Central memory CD4-positive, alpha-beta T cell (primary cell): ENCODE data around the gene SCAF8.
"Not testable (repeated sequence)": the region's sequence is repeated elsewhere in the genome, so short reads cannot be mapped to it uniquely, and the experiment has no call there.

Experiments
- DNase-seq: peaks from one replicate; pipeline ENCODE4 v3.0.0; 2022

SCAF8 gene

DNA sequence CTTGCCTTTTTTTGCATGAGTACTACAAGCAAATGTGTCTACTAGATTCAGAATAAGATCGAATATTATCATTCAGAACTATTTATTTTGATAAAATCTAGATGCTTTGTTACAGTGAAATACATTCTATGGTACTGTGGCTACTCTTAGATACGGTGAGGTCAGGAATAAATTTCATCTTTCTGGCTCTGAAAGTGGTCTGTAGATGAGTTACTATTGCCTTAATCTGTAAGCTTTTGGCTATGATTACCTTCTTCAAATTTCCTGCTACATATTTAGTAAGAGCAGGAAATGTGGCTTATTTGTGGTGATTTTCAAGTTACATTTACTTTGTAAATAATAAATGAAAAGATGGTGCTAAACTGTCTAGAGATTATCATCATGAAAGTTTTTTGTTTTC lies 50.0 kb downstream of the SCAF8 start:
- DNase-seq, result no peak

GRCh38 chr6:154785075-154785474 lies 51.9 kb downstream of the SCAF8 start:
- DNase-seq, result no peak

GRCh38 chr6:154786144-154786868 lies 53.1 kb downstream of the SCAF8 start:
- no peak for DNase-seq

GRCh38 chr6:154791556-154792317 lies 58.5 kb downstream of the SCAF8 start:
- DNase-seq, result no peak

GRCh38 chr6:154792325-154792724 lies 59.1 kb downstream of the SCAF8 start:
- no peak for DNase-seq

DNA sequence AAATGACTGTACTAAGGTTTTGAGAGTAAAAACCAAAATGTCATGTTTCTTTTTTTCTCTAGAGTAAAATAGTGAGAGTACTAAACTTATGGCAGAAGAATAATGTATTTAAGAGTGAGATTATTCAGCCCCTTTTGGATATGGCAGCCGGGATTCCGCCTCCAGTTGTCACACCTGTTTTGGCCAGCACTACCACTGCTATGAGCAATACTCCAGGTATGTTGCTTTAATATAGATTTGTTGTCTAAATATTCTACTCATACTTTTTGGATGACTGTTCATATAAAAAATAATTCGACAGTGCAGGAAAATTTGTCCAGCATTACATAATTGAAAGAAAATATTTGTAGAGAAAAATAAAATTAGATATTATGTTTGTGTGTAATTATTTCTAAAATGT lies 59.5 kb downstream of the SCAF8 start:
- DNase-seq, result no peak

DNA sequence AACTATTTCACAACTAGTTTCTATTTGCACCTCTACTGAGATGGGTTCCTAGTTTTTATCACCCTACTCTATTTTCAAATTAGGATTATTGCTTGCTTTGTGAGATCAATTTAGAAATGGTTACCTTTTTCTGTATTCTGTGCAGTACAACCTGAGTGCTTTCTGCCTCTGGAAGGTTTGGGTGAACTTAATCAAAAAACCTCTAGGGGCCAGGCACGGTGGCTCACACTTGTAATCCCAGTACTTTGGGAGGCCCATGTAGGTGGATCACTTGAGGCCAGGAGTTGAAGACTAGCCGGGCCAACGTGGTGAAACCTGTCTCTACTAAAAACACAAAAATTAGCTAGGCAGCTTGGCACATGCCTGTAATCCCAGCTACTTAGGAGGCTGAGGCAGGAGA lies 63.3 kb downstream of the SCAF8 start:
- DNase-seq, result no peak

GRCh38 chr6:154797857-154798256 lies 64.6 kb downstream of the SCAF8 start:
- DNase-seq, result no peak

GRCh38 chr6:154800338-154800737 lies 67.1 kb downstream of the SCAF8 start:
- no peak for DNase-seq

DNA sequence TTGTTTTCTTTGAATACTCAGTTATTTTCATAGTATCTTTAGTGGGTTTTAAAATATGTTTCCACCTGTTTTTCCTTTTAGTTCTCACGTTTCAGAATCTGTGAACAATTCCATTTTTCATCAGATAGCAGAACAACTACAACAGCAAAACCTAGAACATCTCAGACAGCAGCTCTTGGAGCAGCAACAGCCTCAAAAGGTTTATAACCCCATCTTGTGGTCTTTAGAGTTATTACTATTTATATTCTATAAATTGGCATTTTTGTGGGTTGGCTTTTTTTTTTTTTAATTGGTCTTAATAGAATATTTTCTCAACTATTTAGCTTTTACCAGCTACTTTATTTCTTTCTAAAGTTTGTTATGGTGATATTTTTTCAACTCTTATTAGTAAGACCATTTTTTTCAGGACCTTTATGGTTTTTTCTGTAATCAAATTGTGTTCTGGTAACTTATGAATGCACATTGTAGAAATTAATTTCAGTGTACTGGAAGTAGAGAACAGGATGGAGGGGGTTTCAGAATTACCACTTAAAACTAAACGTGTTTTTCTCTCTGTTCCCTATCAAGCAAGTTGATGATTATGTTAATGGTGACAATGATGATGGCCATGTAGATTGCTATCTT lies 72.2 kb downstream of the SCAF8 start:
- peak; percentile 39 for DNase-seq

- no peak for DNase-seq
Observed at GRCh38 chr6:154806804-154807203, 73.6 kb downstream of the SCAF8 start.

GRCh38 chr6:154811663-154812062 lies 78.4 kb downstream of the SCAF8 start:
- not testable (repeated sequence) for DNase-seq

GRCh38 chr6:154814063-154814462 lies 80.8 kb downstream of the SCAF8 start:
- DNase-seq, result no peak

GRCh38 chr6:154815938-154816820 lies 83.0 kb downstream of the SCAF8 start:
- no peak for DNase-seq

- DNase-seq, result no peak
Observed at GRCh38 chr6:154821099-154821498, 87.9 kb downstream of the SCAF8 start.

GRCh38 chr6:154821638-154822037 lies 88.4 kb downstream of the SCAF8 start:
- no peak for DNase-seq

- DNase-seq, result no peak
Observed at GRCh38 chr6:154822947-154823558, 89.8 kb downstream of the SCAF8 start.

DNA sequence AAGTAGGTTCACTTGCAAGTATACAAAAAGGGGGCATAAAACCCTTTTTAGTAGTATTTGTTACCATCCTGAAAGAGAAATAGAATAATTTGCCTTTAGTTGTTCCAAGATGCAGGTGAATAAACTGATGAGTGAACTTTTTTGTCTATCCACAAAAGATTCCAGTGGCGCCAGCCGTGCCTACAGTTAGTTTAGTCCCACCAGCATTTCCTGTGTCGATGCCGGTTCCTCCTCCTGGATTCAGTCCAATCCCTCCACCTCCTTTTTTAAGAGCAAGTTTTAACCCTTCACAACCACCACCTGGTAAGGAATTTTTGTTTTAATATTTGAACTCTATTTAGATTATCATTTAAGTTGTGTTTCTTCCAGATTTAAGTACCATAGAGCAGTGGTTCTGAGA lies 90.9 kb downstream of the SCAF8 start:
- DNase-seq, result no peak

DNA sequence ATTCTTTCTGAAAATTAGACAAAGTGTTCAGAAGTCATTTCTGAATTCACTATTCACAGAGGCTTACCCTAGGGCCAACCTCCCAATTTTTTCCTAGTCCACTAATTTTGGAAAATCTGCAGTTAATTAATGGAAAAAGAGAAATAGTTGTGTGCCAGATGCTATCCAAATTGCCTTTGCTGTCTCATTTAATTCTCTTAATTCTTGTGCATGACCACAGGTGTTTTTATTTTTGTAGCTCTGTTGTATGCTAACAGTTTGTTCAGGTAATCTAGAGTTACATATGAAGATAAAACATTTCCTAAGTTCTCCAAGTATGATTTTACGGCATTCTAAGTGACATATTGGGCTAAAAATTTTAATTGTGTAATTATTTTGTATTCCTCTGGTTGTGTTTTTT lies 96.8 kb downstream of the SCAF8 start:
- DNase-seq, result no peak

GRCh38 chr6:154830771-154831170 lies 97.6 kb downstream of the SCAF8 start:
- no peak for DNase-seq

- no peak for DNase-seq
Observed at GRCh38 chr6:154835307-154835706, 102.1 kb downstream of the SCAF8 start.

DNA sequence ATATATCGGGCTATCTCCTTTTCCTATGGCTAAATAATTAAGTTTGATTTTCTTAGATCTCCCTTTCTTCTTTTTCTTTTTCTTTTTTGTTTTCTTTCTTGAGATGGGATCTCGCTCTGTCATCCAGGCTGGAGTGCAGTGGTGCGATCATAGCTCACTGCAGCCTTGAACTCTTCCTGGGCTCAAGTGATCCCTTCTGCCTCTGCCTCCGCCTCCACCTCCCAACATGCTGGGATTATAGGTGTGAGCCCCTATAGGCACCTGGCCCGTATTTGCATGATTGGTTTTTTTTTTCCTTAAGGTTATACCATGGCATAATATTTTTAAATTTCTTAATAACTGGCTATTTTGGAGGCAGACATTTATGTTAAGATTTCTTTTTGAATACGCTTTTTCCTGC lies 106.3 kb downstream of the SCAF8 start:
- DNase-seq, result no peak
